Large intestine (tissue), 3 donors: ENCODE measurements around the gene ABHD17A. TPM values are rescaled to one million over a fixed set of nuclear protein-coding genes. Genes with fewer than 3 reads are reported as not detected.
A peak's percentile ranks its signal among the peaks of the same experiment; 100 is the strongest.

Source experiments
- DNase-seq, 2 donors: peaks; one replicate each; pipeline versions ENCODE4 v3.0.0 to v3.0.0-alpha.2; 2013
- H3K27ac ChIP-seq: one replicate; pipeline ENCODE4 v1.5.1; 2013; ENCODE audit warnings: low read length
- H3K27me3 ChIP-seq: 2 replicates; pipeline ENCODE4 v1.6.1; 2013; ENCODE audit warnings: low read length; ENCODE audit not compliant: control insufficient read depth, insufficient read depth
- H3K36me3 ChIP-seq: 2 replicates; pipeline ENCODE4 v1.6.1; 2013; ENCODE audit warnings: low read length; ENCODE audit not compliant: control insufficient read depth, insufficient read depth
- H3K4me1 ChIP-seq: one replicate; pipeline ENCODE4 v1.6.1; 2013; ENCODE audit warnings: low read length; ENCODE audit not compliant: control insufficient read depth, insufficient read depth
- H3K4me3 ChIP-seq: one replicate; pipeline ENCODE4 v1.5.1; 2013; ENCODE audit warnings: low read length
- H3K9me3 ChIP-seq: one replicate; pipeline ENCODE4 v1.6.1; 2013; ENCODE audit warnings: mild to moderate bottlenecking, low read depth, low read length, moderate library complexity; ENCODE audit not compliant: control insufficient read depth
- WGBS: methylation state at CpG from one replicate; pipeline ENCODE4 v1.1.5; 2013; ENCODE audit warnings: low lambda C conversion rate; ENCODE audit not compliant: insufficient coverage; 5-methylcytosine and 5-hydroxymethylcytosine counted together
- polyA plus RNA-seq: library from polyadenylated mRNA; unstranded; fragments of 120-200 nt; gene quantifications from one replicate; pipeline ENCODE4 v1.2.1, GENCODE V29; 2013

The ABHD17A gene
- polyA plus RNA-seq, 1 donor, result 46.4 TPM

DNA sequence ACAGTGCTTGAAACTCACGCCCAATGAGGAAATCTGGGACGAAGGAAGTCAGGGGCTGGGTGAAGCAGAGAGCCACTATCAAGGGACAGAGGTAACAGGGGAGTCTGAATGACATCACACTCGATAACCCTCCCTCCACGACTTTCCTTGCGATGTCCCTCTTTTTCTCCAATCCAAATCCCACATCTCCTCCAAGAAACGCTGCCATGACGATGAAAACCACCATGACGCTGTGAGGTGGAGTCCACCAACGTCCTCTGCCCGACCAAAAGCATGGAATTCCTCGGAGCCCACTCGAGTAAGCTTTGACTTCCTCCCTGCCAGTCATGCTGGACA lies 38.0 kb downstream of the ABHD17A start:
- no peak for DNase-seq
- no peaks in the 10 kb centered on the region for H3K27me3 ChIP-seq
- peak overlapping the region; percentile 77 for H3K4me3 ChIP-seq
- no peaks in the 10 kb centered on the region for H3K9me3 ChIP-seq
- no CpG with 5 or more reads among the region's 12 CpGs for WGBS
- H3K36me3 ChIP-seq, result peaks cover 18% of the 10 kb centered on the region
- H3K4me1 ChIP-seq, result peaks cover 19% of the 10 kb centered on the region
- H3K27ac ChIP-seq, result peak overlapping the region; percentile 23

DNA sequence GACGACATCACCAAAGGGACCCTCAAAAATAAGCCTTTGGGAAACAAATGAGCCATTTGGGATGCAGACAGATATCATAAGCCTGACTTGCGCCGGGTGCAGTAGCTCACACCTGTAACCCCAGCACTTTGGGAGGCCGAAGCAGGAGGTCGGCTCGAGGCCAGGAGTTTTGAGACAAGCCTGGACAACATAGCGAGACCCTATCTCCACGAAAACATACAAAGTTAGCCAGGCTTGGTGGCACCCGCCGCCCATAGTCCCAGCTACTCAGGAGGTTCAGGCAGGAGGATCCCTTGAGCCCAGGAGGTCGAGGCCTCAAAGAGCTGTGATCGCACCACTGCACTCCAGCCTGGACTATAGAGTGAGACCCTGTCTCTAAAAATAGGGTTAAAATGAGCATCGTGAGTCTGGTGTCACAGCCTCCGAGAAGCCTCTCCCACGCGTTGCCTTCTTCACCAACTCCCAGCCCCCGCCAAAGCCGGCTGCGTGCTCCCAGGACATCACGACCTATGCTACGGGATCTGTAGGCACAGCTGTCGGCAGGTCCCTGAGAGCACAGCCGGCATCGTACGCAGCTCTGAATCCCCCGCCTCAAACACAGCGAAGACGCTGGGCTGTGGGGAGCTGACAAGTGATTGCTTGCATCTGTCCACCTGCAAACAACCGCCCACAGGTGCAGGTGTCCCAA lies 38.6 kb downstream of the ABHD17A start:
- Histone ChIP-seq H3K36me3 (peaks cover 18% of the 10 kb centered on the region), H3K27me3 (no peaks in the 10 kb centered on the region), H3K27ac (no peak overlapping the region), H3K4me3 (peak overlapping the region; percentile 77), H3K4me1 (peaks cover 18% of the 10 kb centered on the region), H3K9me3 (no peaks in the 10 kb centered on the region)
- DNase-seq, result no peak
- WGBS, result no CpG with 5 or more reads among the region's 29 CpGs

DNA sequence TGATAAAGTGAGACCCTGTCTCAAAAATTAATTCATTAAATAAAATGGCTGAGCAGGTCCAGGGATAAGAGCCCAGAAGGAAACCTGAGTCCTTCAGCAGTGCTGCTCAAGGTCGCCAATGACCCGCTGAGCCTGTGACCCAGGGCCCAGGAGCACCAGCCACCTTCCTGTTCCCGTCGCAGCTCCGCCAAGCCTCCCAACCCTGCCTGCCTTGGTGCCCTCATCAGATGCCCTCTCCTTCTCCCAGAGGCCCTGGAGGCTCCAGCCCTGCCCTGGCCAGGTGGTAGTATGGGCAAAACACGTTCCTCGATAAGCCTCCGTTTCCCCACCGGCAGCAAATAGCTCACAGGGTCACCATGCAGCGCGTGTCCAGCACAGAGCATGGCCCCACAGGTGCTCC lies 39.7 kb downstream of the ABHD17A start:
- no CpG with 5 or more reads among the region's 11 CpGs for WGBS
- no peak for DNase-seq
- Histone ChIP-seq H3K36me3 (peaks cover 18% of the 10 kb centered on the region), H3K4me3 (no peak overlapping the region), H3K27ac (no peak overlapping the region), H3K4me1 (peaks cover 18% of the 10 kb centered on the region), H3K27me3 (no peaks in the 10 kb centered on the region), H3K9me3 (no peaks in the 10 kb centered on the region)

DNA sequence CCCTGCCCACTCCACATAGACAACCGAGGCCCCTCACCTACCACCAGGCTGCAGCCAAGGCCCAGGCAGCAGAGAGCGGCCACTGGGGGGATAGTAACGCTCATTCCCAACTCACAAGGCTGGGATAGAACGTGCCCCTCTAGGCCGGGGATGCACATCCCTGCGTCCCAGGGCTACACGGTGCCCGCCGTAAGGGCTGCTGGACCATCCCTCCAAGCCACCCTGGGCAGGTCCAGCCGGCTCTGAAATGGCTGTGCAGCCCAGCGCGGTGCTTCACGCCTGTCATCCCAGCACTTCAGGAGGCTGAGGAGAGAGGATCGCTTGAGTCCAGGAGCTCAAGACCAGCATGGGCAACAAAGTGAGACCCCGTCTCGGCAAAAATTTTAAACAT lies 40.2 kb downstream of the ABHD17A start:
- no peak for DNase-seq
- Histone ChIP-seq H3K4me3 (no peak overlapping the region), H3K4me1 (peaks cover 23% of the 10 kb centered on the region), H3K27ac (no peak overlapping the region), H3K27me3 (no peaks in the 10 kb centered on the region), H3K9me3 (no peaks in the 10 kb centered on the region), H3K36me3 (peaks cover 18% of the 10 kb centered on the region)
- no CpG with 5 or more reads among the region's 16 CpGs for WGBS

DNA sequence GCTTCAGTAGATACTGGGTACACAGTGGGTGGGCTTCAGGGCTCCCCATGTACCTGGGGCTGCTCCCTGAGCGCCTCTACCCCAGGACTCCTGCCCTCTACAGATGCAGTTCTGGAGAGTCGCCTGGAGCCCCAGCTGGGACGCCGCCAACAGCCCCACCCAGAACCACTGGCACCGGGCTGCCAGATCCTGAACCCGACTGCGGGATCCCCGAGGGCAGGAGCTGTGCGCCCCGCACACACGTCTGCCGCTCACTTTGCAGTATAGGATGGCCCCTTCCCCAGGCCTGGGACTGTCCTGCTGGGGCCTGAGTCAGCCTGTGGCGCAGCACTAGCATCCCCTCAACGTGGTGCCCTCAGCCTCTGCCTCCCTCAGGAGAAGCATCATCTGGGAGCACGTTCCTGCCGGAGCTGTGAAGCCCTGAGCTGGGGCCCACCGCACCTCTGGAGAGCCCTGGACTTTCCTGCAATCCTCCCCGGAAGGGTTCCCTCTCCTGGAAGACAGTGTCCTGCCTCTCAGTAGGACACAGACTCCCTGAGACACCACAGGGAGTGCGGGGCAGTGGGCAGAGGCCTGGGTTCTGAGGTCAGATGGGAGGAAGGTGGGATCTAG lies 40.7 kb downstream of the ABHD17A start:
- H3K9me3 ChIP-seq, result no peaks in the 10 kb centered on the region
- H3K36me3 ChIP-seq, result peaks cover 22% of the 10 kb centered on the region
- H3K27ac ChIP-seq, result no peak overlapping the region
- no peak overlapping the region for H3K4me3 ChIP-seq
- peaks cover 28% of the 10 kb centered on the region for H3K4me1 ChIP-seq
- no peak for DNase-seq
- no peaks in the 10 kb centered on the region for H3K27me3 ChIP-seq
- WGBS, result no CpG with 5 or more reads among the region's 19 CpGs

DNA sequence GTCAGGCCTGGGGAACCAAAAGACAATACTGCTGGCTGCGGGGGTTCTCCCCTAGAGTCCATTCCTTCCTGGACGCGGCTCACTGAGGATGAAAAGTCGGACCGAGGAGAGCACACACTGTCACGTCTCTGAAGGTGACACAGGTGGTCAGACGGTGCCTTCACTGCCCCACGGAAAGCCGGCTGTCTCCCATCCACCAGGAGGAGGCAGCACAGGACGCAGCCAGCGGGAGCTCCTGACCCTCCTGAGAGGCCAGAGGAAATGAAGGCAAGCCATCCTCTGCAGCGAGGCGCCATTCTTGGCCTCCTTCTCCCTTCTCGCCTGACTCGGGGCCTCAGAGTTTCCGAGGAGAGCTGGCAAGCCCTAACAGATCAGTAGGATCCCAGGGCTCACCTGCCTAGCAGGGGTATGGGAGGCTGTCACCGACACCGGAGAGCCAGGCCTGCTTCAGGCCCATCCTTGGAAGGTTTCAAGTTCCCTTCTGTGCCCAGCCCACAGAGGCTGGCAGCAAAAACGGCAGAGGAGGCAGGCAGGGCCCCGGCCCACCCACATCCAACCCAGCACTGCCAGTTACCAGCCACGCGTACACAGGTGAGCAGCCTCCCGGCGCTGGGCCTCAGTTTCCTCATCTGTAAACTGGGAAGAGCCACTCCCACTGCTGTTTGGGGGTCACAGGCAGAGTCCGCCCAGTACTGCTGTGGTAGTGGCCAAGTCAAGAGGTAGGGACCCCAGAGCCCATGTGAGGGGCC lies 41.5 kb downstream of the ABHD17A start:
- Histone ChIP-seq H3K4me1 (peaks cover 30% of the 10 kb centered on the region), H3K9me3 (no peaks in the 10 kb centered on the region), H3K36me3 (peaks cover 24% of the 10 kb centered on the region), H3K4me3 (no peak overlapping the region), H3K27me3 (no peaks in the 10 kb centered on the region), H3K27ac (no peak overlapping the region)
- no peak for DNase-seq
- WGBS, result 80% methylated on average over 1 of the region's 25 CpGs

DNA sequence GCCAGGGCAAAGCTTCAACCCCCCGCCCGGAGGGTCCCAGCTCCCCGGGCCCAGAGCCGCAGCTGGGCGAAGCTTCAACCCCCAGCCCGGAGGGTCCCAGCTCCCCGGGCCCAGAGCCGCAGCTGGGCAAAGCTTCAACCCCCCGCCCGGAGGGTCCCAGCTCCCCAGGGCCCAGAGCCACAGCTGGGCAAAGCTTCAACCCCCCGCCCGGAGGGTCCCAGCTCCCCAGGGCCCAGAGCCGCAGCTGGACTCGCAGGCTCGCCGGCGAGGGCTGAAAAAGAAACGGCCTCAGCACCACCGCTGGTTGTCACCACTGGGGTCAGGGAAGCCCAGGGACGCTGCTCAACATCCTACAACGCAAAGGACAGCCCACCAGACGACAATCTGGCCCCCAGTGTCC lies 42.2 kb downstream of the ABHD17A start:
- DNase-seq, result no peak
- no peak overlapping the region for H3K4me3 ChIP-seq
- H3K4me1 ChIP-seq, result peaks cover 30% of the 10 kb centered on the region
- peaks cover 24% of the 10 kb centered on the region for H3K36me3 ChIP-seq
- H3K9me3 ChIP-seq, result no peaks in the 10 kb centered on the region
- WGBS, result no CpG with 5 or more reads among the region's 22 CpGs
- no peaks in the 10 kb centered on the region for H3K27me3 ChIP-seq
- H3K27ac ChIP-seq, result no peak overlapping the region

DNA sequence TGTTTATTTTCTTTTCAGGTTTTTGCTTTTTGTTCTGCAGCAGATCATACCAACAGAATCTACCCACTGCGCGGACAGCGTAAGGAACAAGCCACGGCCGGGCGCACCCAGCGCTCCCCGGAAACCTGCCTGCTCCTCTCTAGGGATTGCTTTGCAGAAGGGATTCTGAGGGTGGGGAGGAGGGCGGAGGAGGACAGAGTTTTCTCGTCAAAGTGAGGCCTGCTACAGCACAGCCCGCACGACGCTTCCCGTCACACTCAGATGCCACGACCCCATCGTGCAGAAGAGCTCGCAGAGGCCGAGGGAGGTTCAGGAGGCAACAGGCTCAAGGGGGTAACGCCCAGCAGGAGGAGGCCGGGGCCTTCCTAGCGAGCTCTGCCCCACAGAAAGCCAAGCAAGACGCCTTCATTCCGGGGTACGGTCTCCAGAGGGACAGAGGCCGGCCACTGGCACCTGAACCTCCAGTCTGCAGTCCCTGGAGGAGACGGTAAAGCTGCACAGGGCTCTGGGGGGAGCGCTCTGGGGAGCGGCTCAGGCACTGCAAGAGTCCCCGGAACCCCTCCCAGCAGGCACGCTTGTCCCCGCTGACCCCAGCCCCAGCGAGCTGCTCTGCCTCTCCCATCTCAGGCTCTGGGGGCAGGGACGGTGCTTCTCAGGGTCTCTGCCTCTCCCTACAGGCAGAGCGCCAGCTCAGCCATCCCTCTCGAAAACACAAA lies 43.9 kb downstream of the ABHD17A start:
- WGBS, result 86% methylated on average over 7 of the region's 35 CpGs

DNA sequence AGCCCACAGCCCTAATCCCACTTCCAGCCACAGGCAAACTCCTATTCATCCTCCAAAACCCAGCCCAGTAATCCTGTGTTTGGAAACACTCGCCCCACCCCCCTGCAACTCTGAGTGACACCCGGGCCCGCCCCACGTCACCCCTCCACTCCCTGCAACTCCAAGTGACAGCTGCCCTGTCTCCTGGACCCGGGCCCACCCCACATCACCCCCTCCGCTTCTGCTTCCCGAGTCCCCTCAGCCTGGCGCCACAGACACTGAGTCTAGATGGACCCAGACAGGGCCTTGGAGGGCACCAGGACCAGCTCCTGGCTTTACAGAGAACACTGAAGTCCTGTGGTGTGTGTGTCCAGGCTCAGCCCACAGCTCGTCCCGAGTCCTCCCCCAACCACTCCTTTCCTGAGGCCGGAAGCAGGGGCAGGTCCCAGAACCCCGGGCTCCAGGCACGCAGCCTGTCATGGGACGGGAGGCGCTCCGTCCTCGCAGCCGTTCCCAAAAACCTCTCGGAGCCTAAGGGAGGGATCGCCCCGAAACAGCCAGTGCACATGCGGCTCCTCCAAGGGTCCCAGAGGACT lies 44.7 kb downstream of the ABHD17A start:
- Histone ChIP-seq H3K4me3 (no peak overlapping the region), H3K9me3 (peaks cover 4% of the 10 kb centered on the region), H3K27ac (no peak overlapping the region), H3K36me3 (peaks cover 19% of the 10 kb centered on the region), H3K4me1 (peaks cover 12% of the 10 kb centered on the region), H3K27me3 (no peaks in the 10 kb centered on the region)
- no CpG with 5 or more reads among the region's 22 CpGs for WGBS
- DNase-seq, result no peak

More for the DNA sequence above, 43.9 kb downstream of the ABHD17A start:
- peaks cover 4% of the 10 kb centered on the region for H3K9me3 ChIP-seq
- H3K27ac ChIP-seq, result no peak overlapping the region
- no peak for DNase-seq
- H3K4me1 ChIP-seq, result peaks cover 18% of the 10 kb centered on the region
- peaks cover 24% of the 10 kb centered on the region for H3K36me3 ChIP-seq
- H3K27me3 ChIP-seq, result no peaks in the 10 kb centered on the region
- H3K4me3 ChIP-seq, result no peak overlapping the region
